Neural progenitor cell (in vitro differentiated cells): ENCODE data around the gene SLC37A1. TPM values are rescaled to one million over a fixed set of nuclear protein-coding genes. Genes with fewer than 3 reads are reported as not detected.

ENCODE experiments used
- DNase-seq: peaks from one replicate; pipeline ENCODE4 v3.0.0-alpha.2; 2016; ENCODE audit warnings: low spot score
- H2AFZ ChIP-seq: fragments of 200-600 bp; sonication (generic); replicated peaks from 2 replicates; pipeline ENCODE4 v1.6.1; 2016; ENCODE audit warnings: antibody characterized with exemption
- H3F3A ChIP-seq: fragments of 200-600 bp; sonication (generic); 2 replicates; pipeline ENCODE4 v1.6.1; 2016; ENCODE audit warnings: antibody characterized with exemption, low read depth
- H3K27ac ChIP-seq: fragments of 200-600 bp; sonication (generic); 2 replicates; pipeline ENCODE4 v1.5.1; 2016; ENCODE audit warnings: mild to moderate bottlenecking
- H3K27me3 ChIP-seq: fragments of 200-600 bp; sonication (generic); 2 replicates; pipeline ENCODE4 v1.6.1; 2016; ENCODE audit warnings: mild to moderate bottlenecking, moderate library complexity
- H3K36me3 ChIP-seq: fragments of 200-600 bp; sonication (generic); 2 replicates; pipeline ENCODE4 v1.5.1; 2016
- H3K4me1 ChIP-seq: fragments of 200-600 bp; sonication (generic); 2 replicates; pipeline ENCODE4 v1.6.1; 2016; ENCODE audit warnings: mixed run types
- H3K4me2 ChIP-seq: fragments of 200-600 bp; sonication (generic); 2 replicates; pipeline ENCODE4 v1.6.1; 2016
- H3K4me3 ChIP-seq: fragments of 200-600 bp; sonication (generic); 2 replicates; pipeline ENCODE4 v1.5.1; 2016
- H3K79me2 ChIP-seq: fragments of 200-600 bp; sonication (generic); 2 replicates; pipeline ENCODE4 v1.6.1; 2016; ENCODE audit warnings: low read depth
- H3K9ac ChIP-seq: fragments of 200-600 bp; sonication (generic); 2 replicates; pipeline ENCODE4 v1.6.1; 2016
- H3K9me3 ChIP-seq: fragments of 200-600 bp; sonication (generic); 2 replicates; pipeline ENCODE4 v1.5.1; 2016; ENCODE audit warnings: low read depth
- H4K20me1 ChIP-seq: fragments of 200-600 bp; sonication (generic); 2 replicates; pipeline ENCODE4 v1.6.1; 2016; ENCODE audit warnings: low read depth
- H3K27ac Mint-ChIP-seq: 3 replicates; pipeline ENCODE4 v1.8.0; 2021; ENCODE audit warnings: mixed read lengths
- H3K27me3 Mint-ChIP-seq: 2 replicates; pipeline ENCODE4 v1.8.0; 2022; ENCODE audit warnings: low read depth, mild to moderate bottlenecking, inconsistent platforms, moderate library complexity, mixed read lengths; ENCODE audit not compliant: insufficient read depth
- H3K36me3 Mint-ChIP-seq: 3 replicates; pipeline ENCODE4 v1.8.0; 2021; ENCODE audit warnings: mixed read lengths
- H3K4me1 Mint-ChIP-seq: 3 replicates; pipeline ENCODE4 v1.8.0; 2021; ENCODE audit warnings: mixed read lengths
- H3K4me3 Mint-ChIP-seq: 3 replicates; pipeline ENCODE4 v1.8.0; 2021; ENCODE audit warnings: mild to moderate bottlenecking, moderate library complexity, mixed read lengths
- H3K9me3 Mint-ChIP-seq: 3 replicates; pipeline ENCODE4 v1.8.0; 2020; ENCODE audit warnings: mixed read lengths
- EZH2 ChIP-seq: fragments of 200-600 bp; sonication (generic); IDR thresholded peaks from 2 replicates; pipeline ENCODE4 v1.6.1; 2017; ENCODE audit warnings: antibody characterized with exemption, mild to moderate bottlenecking, moderate library complexity
- EZH2phosphoT487 ChIP-seq: fragments of 200-600 bp; sonication (generic); IDR thresholded peaks from 2 replicates; pipeline ENCODE4 v1.6.1; 2017; ENCODE audit warnings: antibody characterized with exemption
- total RNA-seq: library from RNA; depleted of rRNA; stranded (reverse); fragments of >200 nt; gene quantifications from 2 replicates; pipeline ENCODE4 v1.2.3, GENCODE V29; 2015; ENCODE audit warnings: low replicate concordance
- TF ChIP-seq, protein P1 (sequence below): fragments of 200-600 bp; sonication (generic); IDR thresholded peaks from 2 replicates; pipeline ENCODE4 v1.5.1; 2017; ENCODE audit warnings: antibody characterized with exemption, mild to moderate bottlenecking

Gene SLC37A1
- total RNA-seq, 1 donor from 2014 or later: 1.2 TPM

DNA sequence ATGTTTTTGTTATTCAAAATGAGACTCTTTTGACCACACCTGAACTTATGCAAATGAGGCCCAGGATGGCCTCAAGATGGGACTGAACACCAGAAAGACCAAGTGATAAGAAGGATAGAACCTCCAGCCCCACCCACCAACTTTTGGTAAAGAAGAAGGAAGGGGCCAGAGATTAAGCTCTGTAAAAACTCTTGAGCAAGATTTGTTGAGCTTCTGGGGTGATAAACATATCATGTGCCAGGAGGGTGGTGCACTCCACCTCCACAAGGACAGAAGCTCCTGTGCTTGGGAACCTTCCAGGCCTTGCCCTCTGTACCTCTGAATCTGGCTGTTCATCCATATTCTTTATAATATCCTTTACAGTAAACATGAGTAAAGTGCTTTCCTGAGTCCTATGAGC lies 22.9 kb upstream of the SLC37A1 start:
- Histone ChIP-seq H3K9ac (no peak overlapping the region), H3K27ac (no peak overlapping the region), H3F3A (no peaks in the 10 kb centered on the region), H3K27me3 (peaks cover 11% of the 10 kb centered on the region), H3K36me3 (no peaks in the 10 kb centered on the region), H2AFZ (no peak overlapping the region), H3K4me1 (no peaks in the 10 kb centered on the region), H4K20me1 (no peaks in the 10 kb centered on the region), H3K4me2 (no peak overlapping the region), H3K9me3 (no peaks in the 10 kb centered on the region), H3K79me2 (no peaks in the 10 kb centered on the region), H3K4me3 (no peak overlapping the region)
- no peak for DNase-seq
- Mint-ChIP-seq H3K27ac (no peak overlapping the region), H3K9me3 (no peaks in the 10 kb centered on the region), H3K36me3 (no peaks in the 10 kb centered on the region), H3K4me1 (peaks cover 3% of the 10 kb centered on the region), H3K27me3 (peaks cover 4% of the 10 kb centered on the region), H3K4me3 (no peak overlapping the region)
- TF ChIP-seq, protein P1, sequence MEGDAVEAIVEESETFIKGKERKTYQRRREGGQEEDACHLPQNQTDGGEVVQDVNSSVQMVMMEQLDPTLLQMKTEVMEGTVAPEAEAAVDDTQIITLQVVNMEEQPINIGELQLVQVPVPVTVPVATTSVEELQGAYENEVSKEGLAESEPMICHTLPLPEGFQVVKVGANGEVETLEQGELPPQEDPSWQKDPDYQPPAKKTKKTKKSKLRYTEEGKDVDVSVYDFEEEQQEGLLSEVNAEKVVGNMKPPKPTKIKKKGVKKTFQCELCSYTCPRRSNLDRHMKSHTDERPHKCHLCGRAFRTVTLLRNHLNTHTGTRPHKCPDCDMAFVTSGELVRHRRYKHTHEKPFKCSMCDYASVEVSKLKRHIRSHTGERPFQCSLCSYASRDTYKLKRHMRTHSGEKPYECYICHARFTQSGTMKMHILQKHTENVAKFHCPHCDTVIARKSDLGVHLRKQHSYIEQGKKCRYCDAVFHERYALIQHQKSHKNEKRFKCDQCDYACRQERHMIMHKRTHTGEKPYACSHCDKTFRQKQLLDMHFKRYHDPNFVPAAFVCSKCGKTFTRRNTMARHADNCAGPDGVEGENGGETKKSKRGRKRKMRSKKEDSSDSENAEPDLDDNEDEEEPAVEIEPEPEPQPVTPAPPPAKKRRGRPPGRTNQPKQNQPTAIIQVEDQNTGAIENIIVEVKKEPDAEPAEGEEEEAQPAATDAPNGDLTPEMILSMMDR: no peak
- TF ChIP-seq EZH2 (no peak), EZH2phosphoT487 (no peak)

DNA sequence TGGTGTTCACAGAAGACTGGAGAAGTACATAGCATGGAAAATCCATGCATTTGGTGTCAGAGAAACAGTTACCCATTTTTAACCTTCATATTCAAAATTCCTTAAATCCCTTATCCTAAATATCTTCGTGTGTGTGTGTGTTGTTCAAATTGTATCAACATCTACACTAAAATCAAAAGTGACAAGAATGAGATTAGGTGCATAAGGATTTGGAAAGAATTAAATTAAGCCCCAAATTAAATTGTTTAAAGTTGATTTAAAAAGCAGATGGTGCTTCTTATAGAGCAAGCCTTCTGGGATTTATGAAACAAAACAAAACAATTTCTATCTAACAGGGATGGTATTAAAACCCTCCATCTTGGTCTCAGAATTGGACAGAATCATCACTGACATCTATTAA lies 22.3 kb upstream of the SLC37A1 start:
- Histone ChIP-seq H3K27me3 (peaks cover 11% of the 10 kb centered on the region), H3K9me3 (no peaks in the 10 kb centered on the region), H3K4me2 (no peak overlapping the region), H3K9ac (no peak overlapping the region), H3K4me1 (no peaks in the 10 kb centered on the region), H2AFZ (no peak overlapping the region), H3K79me2 (no peaks in the 10 kb centered on the region), H3K36me3 (no peaks in the 10 kb centered on the region), H3K4me3 (no peak overlapping the region), H3F3A (no peaks in the 10 kb centered on the region), H3K27ac (no peak overlapping the region), H4K20me1 (no peaks in the 10 kb centered on the region)
- no peak for DNase-seq
- no peak overlapping the region for H3K4me3 Mint-ChIP-seq
- H3K27ac Mint-ChIP-seq: no peak overlapping the region
- H3K4me1 Mint-ChIP-seq: peaks cover 6% of the 10 kb centered on the region
- no peaks in the 10 kb centered on the region for H3K9me3 Mint-ChIP-seq
- H3K36me3 Mint-ChIP-seq: no peaks in the 10 kb centered on the region
- H3K27me3 Mint-ChIP-seq: peaks cover 4% of the 10 kb centered on the region
- TF ChIP-seq EZH2phosphoT487 (no peak), EZH2 (no peak)
- TF ChIP-seq, protein P1: no peak

DNA sequence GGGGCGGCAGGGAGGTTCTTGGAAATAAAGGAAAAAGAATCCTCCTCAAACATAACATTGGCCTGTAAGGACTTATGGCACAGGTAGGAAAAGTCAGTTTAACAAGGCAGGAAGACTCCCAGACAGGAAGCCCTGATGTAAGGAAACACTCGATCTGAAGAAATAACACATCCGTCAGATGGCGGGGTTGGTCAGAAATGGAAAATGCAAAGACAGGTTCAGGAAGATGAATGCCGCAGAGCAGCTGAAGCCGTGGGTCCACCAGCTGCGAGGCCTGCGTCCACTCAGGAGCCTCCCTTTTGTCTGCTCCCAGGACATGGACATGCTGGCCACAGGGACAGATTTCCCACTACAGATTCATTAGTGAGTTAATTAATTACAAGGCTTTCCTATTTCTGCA lies 21.5 kb upstream of the SLC37A1 start:
- no peaks in the 10 kb centered on the region for H3K36me3 Mint-ChIP-seq
- no peak for DNase-seq
- H4K20me1 ChIP-seq: no peaks in the 10 kb centered on the region
- H3K9me3 Mint-ChIP-seq: no peaks in the 10 kb centered on the region
- no peak overlapping the region for H3K27ac Mint-ChIP-seq
- H3F3A ChIP-seq: peaks cover 4% of the 10 kb centered on the region
- H3K9me3 ChIP-seq: no peaks in the 10 kb centered on the region
- H3K27ac ChIP-seq: no peak overlapping the region
- no peak for TF ChIP-seq EZH2phosphoT487
- no peak for TF ChIP-seq EZH2
- TF ChIP-seq, protein P1: no peak
- peaks cover 4% of the 10 kb centered on the region for H3K27me3 Mint-ChIP-seq
- no peak overlapping the region for H3K4me3 ChIP-seq
- no peaks in the 10 kb centered on the region for H3K79me2 ChIP-seq
- H2AFZ ChIP-seq: no peak overlapping the region
- H3K27me3 ChIP-seq: peaks cover 11% of the 10 kb centered on the region
- peaks cover 5% of the 10 kb centered on the region for H3K4me1 ChIP-seq
- H3K4me3 Mint-ChIP-seq: no peak overlapping the region
- H3K4me2 ChIP-seq: no peak overlapping the region
- peaks cover 11% of the 10 kb centered on the region for H3K4me1 Mint-ChIP-seq
- H3K36me3 ChIP-seq: no peaks in the 10 kb centered on the region
- no peak overlapping the region for H3K9ac ChIP-seq
